PC-3 (cell line): ENCODE results near the gene FILIP1L. TPM values are rescaled to one million over a fixed set of nuclear protein-coding genes. Genes with fewer than 3 reads are reported as not detected.

Source experiments
- ATAC-seq: fragments of 200-7000 bp; cut with Tn5 transposase; 2 replicates; pipeline ENCODE4 v1.9.1; 2020; ENCODE audit warnings: mild to moderate bottlenecking, moderate library complexity
- BruUV-seq: library from RNA; stranded (reverse); fragments of 400-500 nt; replicated peaks from 2 replicates; lab custom pipeline; 2021; lab: Mats Ljungman, UMichigan
- CTCF ChIA-PET: fragments of 300-600 bp; sonication (Branson Sonifier 250); formaldehyde crosslinking; loops from one replicate; lab custom pipeline; 2022; ENCODE audit warnings: antibody characterized with exemption; lab: Charles Lee
- POLR2A ChIA-PET: fragments of 300-600 bp; sonication (Branson Sonifier 250); formaldehyde crosslinking; loops from one replicate; lab custom pipeline; 2022; ENCODE audit warnings: antibody characterized with exemption; ENCODE audit not compliant: unreplicated experiment; lab: Charles Lee
- DNase-seq: peaks from one replicate; pipeline ENCODE4 v3.0.0-alpha.2; 2015
- H2AFZ ChIP-seq: fragments of 300-600 bp; sonication (generic); 2 replicates; pipeline ENCODE4 v1.6.0; 2016; ENCODE audit warnings: antibody characterized with exemption, low read length
- H3F3A ChIP-seq: fragments of 300-600 bp; sonication (generic); one replicate; pipeline ENCODE4 v1.6.0; 2017; ENCODE audit warnings: antibody characterized with exemption, low read length, control low read depth, mild to moderate bottlenecking; ENCODE audit not compliant: unreplicated experiment
- H3K27ac ChIP-seq: fragments of 300-600 bp; sonication (generic); 2 replicates; pipeline ENCODE4 v1.5.1; 2016; ENCODE audit warnings: mild to moderate bottlenecking, low read length
- H3K27me3 ChIP-seq: fragments of 300-600 bp; sonication (generic); 2 replicates; pipeline ENCODE4 v1.6.1; 2016; ENCODE audit warnings: low read length, mixed read lengths
- H3K36me3 ChIP-seq: fragments of 300-600 bp; sonication (generic); 2 replicates; pipeline ENCODE4 v1.6.1; 2016; ENCODE audit warnings: low read depth, mixed run types, low read length, mixed read lengths
- H3K4me1 ChIP-seq: fragments of 300-600 bp; sonication (generic); 2 replicates; pipeline ENCODE4 v1.5.1; 2016; ENCODE audit warnings: low read length; ENCODE audit not compliant: insufficient read depth
- H3K4me2 ChIP-seq: fragments of 300-600 bp; sonication (generic); 2 replicates; pipeline ENCODE4 v1.6.0; 2016; ENCODE audit warnings: low read length
- H3K4me3 ChIP-seq: fragments of 300-600 bp; sonication (generic); 2 replicates; pipeline ENCODE4 v1.5.1; 2016; ENCODE audit warnings: mild to moderate bottlenecking, low read length, mixed read lengths
- H3K79me2 ChIP-seq: fragments of 300-600 bp; sonication (generic); 2 replicates; pipeline ENCODE4 v1.6.1; 2017; ENCODE audit warnings: low read length, mixed read lengths
- H3K9ac ChIP-seq: fragments of 300-600 bp; sonication (generic); 2 replicates; pipeline ENCODE4 v1.6.0; 2016; ENCODE audit warnings: mild to moderate bottlenecking, low read length
- H3K9me2 ChIP-seq: fragments of 300-600 bp; sonication (generic); replicated peaks from 2 replicates; pipeline ENCODE4 v1.6.1; 2016; ENCODE audit warnings: mixed run types, low read length, mixed read lengths
- H3K9me3 ChIP-seq: fragments of 300-600 bp; sonication (generic); 2 replicates; pipeline ENCODE4 v1.6.1; 2016; ENCODE audit warnings: low read length, mixed read lengths
- H4K20me1 ChIP-seq: fragments of 300-600 bp; sonication (generic); 2 replicates; pipeline ENCODE4 v1.6.1; 2016; ENCODE audit warnings: low read length, mixed read lengths
- EZH2 ChIP-seq: fragments of 300-600 bp; sonication (generic); IDR thresholded peaks from one replicate; pipeline ENCODE4 v1.6.1; 2017; ENCODE audit warnings: antibody characterized with exemption, mild to moderate bottlenecking, low read length; ENCODE audit not compliant: unreplicated experiment
- EZH2phosphoT487 ChIP-seq: fragments of 300-600 bp; sonication (generic); IDR thresholded peaks from 2 replicates; pipeline ENCODE4 v1.6.1; 2018; ENCODE audit warnings: mild to moderate bottlenecking, antibody characterized with exemption, low read length, borderline replicate concordance
- intact Hi-C: fragments of 100-400 bp; cut with micrococcal nuclease; formaldehyde crosslinking; loops from 2 replicates; pipeline ENCODE4 v1.9.0; 2023
- total RNA-seq: library from RNA; depleted of rRNA; stranded (reverse); fragments of >200 nt; gene quantifications from 2 replicates; pipeline ENCODE4 v1.2.3, GENCODE V29; 2014
- TF ChIP-seq, protein P1 (sequence below): fragments of 300-600 bp; sonication (generic); conservative IDR thresholded peaks from 2 replicates; pipeline ENCODE4 v1.5.1; 2017; ENCODE audit warnings: antibody characterized with exemption, low read depth, mild to moderate bottlenecking, low read length

FILIP1L gene
- total RNA-seq, 1 experiment from 2014 or later, result not detected

GRCh38 chr3:100084100-100084806 is 30.0 kb downstream of the FILIP1L start:
- Histone ChIP-seq H3K4me1 (peaks cover 40% of the 10 kb centered on the region), H3K9me3 (no peaks in the 10 kb centered on the region), H3F3A (no peaks in the 10 kb centered on the region), H3K27ac (no peak overlapping the region), H3K9ac (no peak overlapping the region), H3K9me2 (no peaks in the 10 kb centered on the region), H3K4me3 (no peak overlapping the region), H3K36me3 (no peaks in the 10 kb centered on the region), H3K27me3 (no peaks in the 10 kb centered on the region), H3K79me2 (no peaks in the 10 kb centered on the region; the same call in 1 of the 2 replicates), H3K4me2 (no peak overlapping the region), H2AFZ (no peak overlapping the region), H4K20me1 (no peaks in the 10 kb centered on the region)
- BruUV-seq, result no TSS peak
- POLR2A ChIA-PET, result no interaction called here
- intact Hi-C loops, result no loop called here
- CTCF ChIA-PET, result no interaction called here
- TF ChIP-seq EZH2phosphoT487 (no peak), EZH2 (no peak)
- TF ChIP-seq, protein P1, sequence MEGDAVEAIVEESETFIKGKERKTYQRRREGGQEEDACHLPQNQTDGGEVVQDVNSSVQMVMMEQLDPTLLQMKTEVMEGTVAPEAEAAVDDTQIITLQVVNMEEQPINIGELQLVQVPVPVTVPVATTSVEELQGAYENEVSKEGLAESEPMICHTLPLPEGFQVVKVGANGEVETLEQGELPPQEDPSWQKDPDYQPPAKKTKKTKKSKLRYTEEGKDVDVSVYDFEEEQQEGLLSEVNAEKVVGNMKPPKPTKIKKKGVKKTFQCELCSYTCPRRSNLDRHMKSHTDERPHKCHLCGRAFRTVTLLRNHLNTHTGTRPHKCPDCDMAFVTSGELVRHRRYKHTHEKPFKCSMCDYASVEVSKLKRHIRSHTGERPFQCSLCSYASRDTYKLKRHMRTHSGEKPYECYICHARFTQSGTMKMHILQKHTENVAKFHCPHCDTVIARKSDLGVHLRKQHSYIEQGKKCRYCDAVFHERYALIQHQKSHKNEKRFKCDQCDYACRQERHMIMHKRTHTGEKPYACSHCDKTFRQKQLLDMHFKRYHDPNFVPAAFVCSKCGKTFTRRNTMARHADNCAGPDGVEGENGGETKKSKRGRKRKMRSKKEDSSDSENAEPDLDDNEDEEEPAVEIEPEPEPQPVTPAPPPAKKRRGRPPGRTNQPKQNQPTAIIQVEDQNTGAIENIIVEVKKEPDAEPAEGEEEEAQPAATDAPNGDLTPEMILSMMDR, result no peak
- DNase-seq (no peak), ATAC-seq (no peak)

GRCh38 chr3:100083209-100083608 is 31.1 kb downstream of the FILIP1L start:
- no peaks in the 10 kb centered on the region for H3K27me3 ChIP-seq
- no peaks in the 10 kb centered on the region for H3F3A ChIP-seq
- TF ChIP-seq EZH2phosphoT487 (no peak), EZH2 (no peak)
- TF ChIP-seq, protein P1, result no peak
- H3K9me3 ChIP-seq, result no peaks in the 10 kb centered on the region
- no peaks in the 10 kb centered on the region; the same call in 1 of the 2 replicates for H3K79me2 ChIP-seq
- DNase-seq (no peak), ATAC-seq (no peak)
- H3K4me2 ChIP-seq, result no peak overlapping the region
- no peak overlapping the region for H3K27ac ChIP-seq
- no TSS peak for BruUV-seq
- ChIA-PET POLR2A (no interaction called here), CTCF (no interaction called here)
- H3K36me3 ChIP-seq, result no peaks in the 10 kb centered on the region
- H3K4me1 ChIP-seq, result peaks cover 29% of the 10 kb centered on the region
- H2AFZ ChIP-seq, result no peak overlapping the region
- H3K9me2 ChIP-seq, result no peaks in the 10 kb centered on the region
- H3K4me3 ChIP-seq, result no peak overlapping the region
- intact Hi-C loops, result no loop called here
- H4K20me1 ChIP-seq, result no peaks in the 10 kb centered on the region
- no peak overlapping the region for H3K9ac ChIP-seq

DNA sequence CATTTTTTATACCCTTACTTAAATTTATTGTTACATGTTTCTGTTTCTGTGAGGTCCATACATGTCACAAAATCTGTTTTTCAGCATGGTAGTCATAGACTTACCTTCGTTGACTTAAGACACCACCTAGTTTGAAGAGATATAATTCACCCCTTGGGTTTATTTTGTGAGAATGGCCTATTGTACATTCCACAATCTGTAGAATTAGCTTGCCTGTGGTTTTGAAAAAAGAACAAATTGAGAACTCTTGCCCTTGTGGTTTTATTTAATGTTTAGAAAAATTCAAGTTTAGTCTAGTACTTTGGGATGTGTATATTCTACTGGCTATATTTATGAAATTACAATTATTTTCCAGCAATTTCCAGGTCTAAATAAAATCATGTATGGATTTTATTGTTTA is 31.6 kb downstream of the FILIP1L start:
- Histone ChIP-seq H3F3A (no peaks in the 10 kb centered on the region), H3K4me3 (no peak overlapping the region), H2AFZ (no peak overlapping the region), H3K9me3 (no peaks in the 10 kb centered on the region), H4K20me1 (no peaks in the 10 kb centered on the region), H3K4me2 (no peak overlapping the region), H3K9ac (no peak overlapping the region), H3K27me3 (no peaks in the 10 kb centered on the region), H3K27ac (no peak overlapping the region), H3K4me1 (peaks cover 24% of the 10 kb centered on the region), H3K79me2 (no peaks in the 10 kb centered on the region), H3K9me2 (no peaks in the 10 kb centered on the region), H3K36me3 (no peaks in the 10 kb centered on the region)
- POLR2A ChIA-PET, result no interaction called here
- no peak for ATAC-seq
- CTCF ChIA-PET, result interaction anchor here (0.6 kb wide), 1 partner anchor 76 kb away, joined by 4 read pairs; no protein-coding TSS in a partner anchor
- intact Hi-C loops, result no loop called here
- BruUV-seq, result no TSS peak
- DNase-seq, result no peak
- TF ChIP-seq, protein P1, result no peak
- TF ChIP-seq EZH2phosphoT487 (no peak), EZH2 (no peak)
